D721Med (cell line): ENCODE data around the gene AXL.

Experiments
- DNase-seq: peaks from one replicate; pipeline ENCODE4 v3.0.0; 2011; ENCODE audit warnings: low spot score; ENCODE audit not compliant: insufficient read length
- FAIRE-seq: peaks from 2 replicates; lab custom pipeline; 2011; peaks lifted over from hg19 to GRCh38; lab: Jason Lieb, UNC
- TF ChIP-seq, protein P1 (sequence below): IDR thresholded peaks from 2 replicates; pipeline ENCODE4 v1.5.1; 2012; ENCODE audit warnings: mild to moderate bottlenecking, control low read depth; ENCODE audit not compliant: insufficient read depth; ENCODE audit errors: missing control alignments

Gene AXL

DNA sequence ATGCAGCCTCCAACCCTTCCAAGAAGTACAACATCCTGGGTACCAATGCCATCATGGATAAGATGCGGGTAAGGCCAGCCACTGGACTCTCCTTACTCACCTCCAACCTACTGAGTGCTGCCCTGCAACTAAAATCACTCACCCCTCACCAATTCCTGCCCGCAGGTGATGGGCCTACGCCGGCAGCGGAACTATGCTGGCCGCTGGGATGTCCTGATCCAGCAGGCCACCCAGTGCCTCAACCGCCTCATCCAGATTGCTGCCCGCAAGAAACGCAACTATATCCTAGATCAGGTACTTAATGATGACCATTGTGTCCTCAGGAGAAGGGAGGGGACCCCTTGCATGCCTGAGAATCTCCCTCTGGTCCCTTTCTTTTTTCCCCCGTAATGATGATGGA is 75.4 kb downstream of the AXL start:
- no peak for FAIRE-seq
- TF ChIP-seq, protein P1, sequence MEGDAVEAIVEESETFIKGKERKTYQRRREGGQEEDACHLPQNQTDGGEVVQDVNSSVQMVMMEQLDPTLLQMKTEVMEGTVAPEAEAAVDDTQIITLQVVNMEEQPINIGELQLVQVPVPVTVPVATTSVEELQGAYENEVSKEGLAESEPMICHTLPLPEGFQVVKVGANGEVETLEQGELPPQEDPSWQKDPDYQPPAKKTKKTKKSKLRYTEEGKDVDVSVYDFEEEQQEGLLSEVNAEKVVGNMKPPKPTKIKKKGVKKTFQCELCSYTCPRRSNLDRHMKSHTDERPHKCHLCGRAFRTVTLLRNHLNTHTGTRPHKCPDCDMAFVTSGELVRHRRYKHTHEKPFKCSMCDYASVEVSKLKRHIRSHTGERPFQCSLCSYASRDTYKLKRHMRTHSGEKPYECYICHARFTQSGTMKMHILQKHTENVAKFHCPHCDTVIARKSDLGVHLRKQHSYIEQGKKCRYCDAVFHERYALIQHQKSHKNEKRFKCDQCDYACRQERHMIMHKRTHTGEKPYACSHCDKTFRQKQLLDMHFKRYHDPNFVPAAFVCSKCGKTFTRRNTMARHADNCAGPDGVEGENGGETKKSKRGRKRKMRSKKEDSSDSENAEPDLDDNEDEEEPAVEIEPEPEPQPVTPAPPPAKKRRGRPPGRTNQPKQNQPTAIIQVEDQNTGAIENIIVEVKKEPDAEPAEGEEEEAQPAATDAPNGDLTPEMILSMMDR: no peak
- no peak for DNase-seq

DNA sequence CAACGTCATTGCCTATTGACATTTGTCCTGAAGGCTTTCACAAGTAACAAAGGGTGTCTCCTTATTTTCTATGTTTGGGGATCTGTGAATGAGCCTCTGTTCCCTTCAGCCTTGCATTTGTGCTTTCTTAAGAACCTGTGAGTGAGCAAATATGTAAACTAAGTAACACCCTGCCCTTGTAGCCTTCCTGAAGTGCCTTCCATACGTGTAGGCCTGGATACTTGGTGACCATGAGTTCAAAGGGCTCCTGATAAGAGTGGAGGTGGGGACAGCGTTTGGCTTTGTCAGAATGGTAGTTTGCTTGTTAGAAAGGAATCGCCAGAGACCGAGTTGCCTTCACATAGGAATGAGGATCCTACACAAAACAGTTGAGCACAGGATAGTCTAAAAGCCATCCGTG is 76.5 kb downstream of the AXL start:
- no peak for FAIRE-seq

DNA sequence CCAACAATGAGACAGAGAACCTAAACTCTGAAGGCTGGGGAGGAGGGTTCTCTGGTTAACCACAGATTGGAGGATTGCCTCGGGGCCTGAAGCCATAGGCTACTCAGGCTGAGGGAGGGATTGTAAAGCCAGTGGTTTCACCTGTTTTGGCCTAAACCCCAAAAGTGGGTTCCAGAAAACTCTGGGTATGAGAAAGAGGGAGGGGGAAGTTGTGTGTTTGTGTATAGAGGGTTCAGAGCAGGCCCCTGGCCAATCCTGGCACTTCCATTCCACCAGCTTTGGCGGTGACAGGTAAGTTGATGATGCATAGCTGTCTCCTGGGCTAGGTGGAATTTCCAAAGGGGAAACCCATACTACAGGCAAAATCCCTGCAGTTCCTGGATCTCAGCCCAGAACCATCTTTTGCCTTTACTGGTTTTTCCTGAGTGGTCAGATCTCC is 77.4 kb downstream of the AXL start:
- FAIRE-seq (no peak), DNase-seq (no peak)
- TF ChIP-seq, protein P1: no peak

More for the DNA sequence above, 76.5 kb downstream of the AXL start:
- TF ChIP-seq, protein P1: no peak
- DNase-seq: no peak

DNA sequence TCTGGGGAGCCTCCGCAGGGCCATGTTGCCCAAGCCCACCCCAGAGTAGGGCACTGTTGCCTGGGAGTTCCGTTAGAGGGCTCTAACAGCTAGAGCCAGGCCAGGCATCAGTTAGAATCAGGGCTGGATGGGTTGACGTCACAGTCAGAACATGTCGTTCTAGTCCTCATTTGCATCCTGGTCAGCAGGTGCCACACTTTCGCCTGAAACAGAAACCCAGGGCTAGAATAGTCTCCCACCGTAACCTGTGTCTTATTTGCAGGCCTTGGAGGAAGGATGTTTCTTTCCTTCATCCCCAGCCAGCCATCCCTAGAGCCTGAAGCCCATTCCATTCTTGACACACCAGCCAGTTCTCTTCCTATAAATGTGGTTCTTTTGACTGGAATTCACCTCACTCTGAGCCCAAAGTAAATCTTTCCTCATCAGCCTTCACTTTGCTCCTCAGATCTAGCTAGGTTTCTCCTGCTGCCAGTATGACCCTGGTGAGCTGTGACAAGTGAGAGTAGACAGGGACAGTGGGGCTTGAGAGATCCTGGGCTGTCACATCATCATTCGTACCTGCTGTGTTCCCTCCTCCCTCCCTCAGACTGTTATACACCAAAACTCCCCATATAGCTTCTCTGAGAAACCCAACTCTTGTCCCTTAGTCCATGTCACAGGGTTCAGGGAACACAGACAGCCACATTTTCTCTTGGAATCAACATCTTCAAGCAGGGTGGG is 78.8 kb downstream of the AXL start:
- FAIRE-seq (no peak), DNase-seq (no peak)
- TF ChIP-seq, protein P1: no peak

DNA sequence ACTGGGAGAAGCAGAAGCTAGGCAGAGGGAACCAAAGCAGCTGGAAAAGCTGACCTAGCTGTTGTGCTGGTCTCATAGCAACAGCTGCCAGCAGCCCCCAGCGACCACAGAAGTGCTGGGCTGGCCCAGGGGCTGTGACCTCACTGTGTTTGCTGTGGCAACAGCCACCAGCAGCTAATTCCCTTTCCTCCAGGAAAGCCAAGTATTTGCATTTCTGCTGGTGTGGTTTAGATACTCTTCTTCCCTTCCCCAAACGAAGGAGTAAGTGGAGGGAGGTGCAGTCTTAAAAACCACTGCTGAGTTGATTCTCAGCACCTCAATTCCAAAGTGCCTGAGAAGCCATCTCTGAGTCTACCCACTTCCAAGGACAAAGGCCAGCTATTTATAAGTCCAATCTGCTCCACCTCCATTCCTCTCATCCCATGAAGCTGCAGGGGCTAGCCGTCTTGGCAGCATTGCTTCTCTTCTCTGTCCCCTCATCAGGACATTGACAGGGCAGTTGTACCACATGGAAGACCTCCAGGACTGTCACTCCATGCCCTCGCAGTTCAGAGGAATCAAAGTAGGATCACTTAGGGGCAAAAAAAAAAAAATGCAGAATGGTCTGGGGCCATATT is 79.4 kb downstream of the AXL start:
- FAIRE-seq (no peak), DNase-seq (no peak)
- TF ChIP-seq, protein P1: no peak

DNA sequence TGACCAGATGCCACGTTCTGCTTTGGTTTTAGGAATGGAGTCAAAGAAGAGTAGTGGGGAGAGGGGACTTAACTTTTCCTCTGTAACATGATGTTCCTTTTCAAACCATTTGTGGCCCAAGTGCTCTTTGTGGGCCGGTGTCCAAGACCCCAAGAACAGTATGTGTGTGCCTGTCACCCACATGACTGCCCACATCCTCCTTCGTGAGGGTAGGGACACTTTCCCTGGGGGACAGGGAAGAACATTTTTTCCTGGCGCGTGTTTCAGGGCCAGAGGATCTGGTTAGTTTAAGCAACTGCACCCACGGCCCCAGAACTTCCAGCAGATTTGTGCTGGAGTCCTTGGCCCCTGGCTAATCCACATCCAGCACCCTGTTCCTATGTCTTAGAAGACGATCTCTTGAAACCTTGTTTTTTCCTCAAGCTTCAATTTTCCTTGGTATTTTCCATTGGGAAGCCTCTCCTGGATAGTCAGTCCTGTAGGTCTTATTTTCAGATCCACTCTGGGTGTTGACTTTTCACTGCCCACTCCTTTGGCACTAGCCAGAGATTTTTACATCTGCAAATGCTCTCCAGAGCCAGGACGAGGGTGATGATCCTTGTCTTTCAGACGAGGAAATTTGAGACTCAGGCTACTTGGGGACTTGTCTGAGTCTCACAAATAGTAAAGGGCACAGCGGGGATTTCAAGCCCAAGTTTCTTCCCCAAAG is 80.2 kb downstream of the AXL start:
- TF ChIP-seq, protein P1: no peak
- FAIRE-seq: no peak
- no peak for DNase-seq

DNA sequence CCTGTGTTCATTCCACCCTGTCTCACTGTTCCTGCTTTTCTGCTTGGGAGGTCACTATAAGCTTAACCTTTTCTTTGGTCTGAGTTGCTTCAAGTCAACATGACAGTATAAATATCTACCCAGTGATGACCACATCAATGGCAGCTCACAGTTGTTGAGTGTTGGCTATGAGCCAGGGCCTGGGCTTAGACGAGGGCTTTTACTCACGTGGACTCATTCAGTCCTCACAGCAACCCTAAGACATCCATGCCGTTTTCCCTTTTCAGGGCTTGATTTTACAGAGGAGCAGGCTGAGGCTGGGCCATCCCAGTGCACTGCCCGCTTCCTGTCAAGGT is 80.7 kb downstream of the AXL start:
- TF ChIP-seq, protein P1: no peak
- FAIRE-seq (no peak), DNase-seq (no peak)
